CD4-positive, alpha-beta T cell (primary cell): Measurements from ENCODE around the gene PPP2R2C. TPM values are rescaled to one million over a fixed set of nuclear protein-coding genes. Genes with fewer than 3 reads are reported as not detected.

Source experiments
- ATAC-seq: fragments of 200-7000 bp; cut with Tn5 transposase; one replicate; pipeline ENCODE4 v1.10.0; 2022; ENCODE audit warnings: mild to moderate bottlenecking; ENCODE audit not compliant: poor library complexity
- CTCF ChIA-PET: fragments of 350-600 bp; sonication (Branson Sonifier 250); formaldehyde crosslinking; loops from one replicate; lab custom pipeline; 2021; ENCODE audit warnings: antibody characterized with exemption, inconsistent platforms; lab: Charles Lee
- POLR2A ChIA-PET: fragments of 350-600 bp; sonication (Branson Sonifier 250); formaldehyde crosslinking; loops from one replicate; lab custom pipeline; 2021; ENCODE audit warnings: antibody characterized with exemption, inconsistent platforms; lab: Charles Lee
- DNase-seq, 14 experiments: peaks; one replicate each; pipeline ENCODE4 v3.0.0-alpha.2; 2013 to 2020; ENCODE audit warnings: mixed read lengths in 2 of 14
- H3K27ac ChIP-seq, 2 donors: one replicate each; pipeline versions ENCODE4 v1.5.1 to v1.7.0; 2013; ENCODE audit warnings: low read length in 2 of 2, low read depth in 1 of 2, mild to moderate bottlenecking in 1 of 2
- H3K27me3 ChIP-seq, 2 experiments: 1 replicate in 1 of 2; 2 replicates in 1 of 2; pipeline versions ENCODE4 v1.6.1 to v1.7.0; 2013; ENCODE audit warnings: low read length in 2 of 2, control low read depth in 1 of 2, mild to moderate bottlenecking in 1 of 2, moderate library complexity in 1 of 2; ENCODE audit not compliant: insufficient read depth in 2 of 2, control insufficient read depth in 1 of 2
- H3K36me3 ChIP-seq: one replicate; pipeline ENCODE4 v1.6.1; 2013; ENCODE audit warnings: low read length, control low read depth; ENCODE audit not compliant: insufficient read depth
- H3K4me1 ChIP-seq: one replicate; pipeline ENCODE4 v1.6.1; 2013; ENCODE audit warnings: low read length, control low read depth; ENCODE audit not compliant: insufficient read depth
- H3K4me3 ChIP-seq: one replicate; pipeline ENCODE4 v1.5.1; 2013; ENCODE audit warnings: mild to moderate bottlenecking, low read length, moderate library complexity
- H3K9me3 ChIP-seq, 2 experiments: 1 replicate in 1 of 2; 2 replicates in 1 of 2; pipeline versions ENCODE4 v1.6.1 to v1.7.0; 2013; ENCODE audit warnings: low read length in 2 of 2, mild to moderate bottlenecking in 2 of 2, control low read depth in 1 of 2, moderate library complexity in 1 of 2; ENCODE audit not compliant: control insufficient read depth in 1 of 2, insufficient read depth in 1 of 2
- H3K27ac Mint-ChIP-seq: one replicate; pipeline ENCODE4 v1.8.0; 2020; ENCODE audit warnings: mixed read lengths
- H3K27me3 Mint-ChIP-seq: one replicate; pipeline ENCODE4 v1.8.0; 2021; ENCODE audit warnings: mixed read lengths
- H3K36me3 Mint-ChIP-seq: one replicate; pipeline ENCODE4 v1.8.0; 2021; ENCODE audit warnings: low read depth, mixed read lengths
- H3K4me1 Mint-ChIP-seq: one replicate; pipeline ENCODE4 v1.8.0; 2021; ENCODE audit warnings: low read depth, mixed read lengths
- H3K4me3 Mint-ChIP-seq: one replicate; pipeline ENCODE4 v1.8.0; 2020; ENCODE audit warnings: mild to moderate bottlenecking, mixed read lengths
- H3K9me3 Mint-ChIP-seq: one replicate; pipeline ENCODE4 v1.8.0; 2020; ENCODE audit warnings: mixed read lengths
- CTCF ChIP-seq: fragments of 200-600 bp; IDR thresholded peaks from one replicate; pipeline ENCODE4 v1.8.0; 2022; ENCODE audit warnings: antibody characterized with exemption, mild to moderate bottlenecking
- intact Hi-C, 2 experiments: fragments of 100-400 bp; cut with DNase I in 1 of 2; cut with micrococcal nuclease in 1 of 2; formaldehyde crosslinking; loops; one replicate each; pipeline versions ENCODE4 v1.15.1 to v1.9.0; 2023 to 2025; cut with DNase I, micrococcal nuclease
- total RNA-seq, 174 experiments: library from RNA in 2 of 174; stranded (reverse) in 2 of 174; gene quantifications; one replicate each; pipeline ENCODE4 v1.2.3 and lab custom pipeline; 2021 to 2026

The PPP2R2C gene
- total RNA-seq, 2 experiments from 2014 or later = not detected

GRCh38 chr4:6441202-6441582 is 31.2 kb downstream of the PPP2R2C start:
- H3K9me3 Mint-ChIP-seq = no peaks in the 10 kb centered on the region
- H3K27ac ChIP-seq = no peak overlapping the region
- ATAC-seq (no peak), DNase-seq (no peak)
- POLR2A ChIA-PET = no interaction called here
- no peaks in the 10 kb centered on the region for H3K4me1 Mint-ChIP-seq
- CTCF ChIA-PET = no interaction called here
- peaks cover 2 to 3% of the 10 kb centered on the region in 2 experiments for H3K27me3 ChIP-seq
- H3K9me3 ChIP-seq = peaks cover 0 to 20% of the 10 kb centered on the region in 2 experiments
- no peak for TF ChIP-seq CTCF
- H3K27ac Mint-ChIP-seq = no peak overlapping the region
- H3K27me3 Mint-ChIP-seq = peaks cover 18% of the 10 kb centered on the region
- H3K4me1 ChIP-seq = no peaks in the 10 kb centered on the region
- no peaks in the 10 kb centered on the region for H3K36me3 ChIP-seq
- intact Hi-C loops = no loop called here
- no peak overlapping the region for H3K4me3 Mint-ChIP-seq
- no peak overlapping the region for H3K4me3 ChIP-seq
- H3K36me3 Mint-ChIP-seq = no peaks in the 10 kb centered on the region

GRCh38 chr4:6440506-6441201 is 31.8 kb downstream of the PPP2R2C start:
- intact Hi-C loops = no loop called here
- no peak overlapping the region for H3K4me3 ChIP-seq
- H3K4me1 ChIP-seq = no peaks in the 10 kb centered on the region
- peaks cover 14% of the 10 kb centered on the region for H3K27me3 Mint-ChIP-seq
- CTCF ChIA-PET = no interaction called here
- H3K36me3 Mint-ChIP-seq = no peaks in the 10 kb centered on the region
- no peaks in the 10 kb centered on the region for H3K36me3 ChIP-seq
- DNase-seq (no peak), ATAC-seq (no peak)
- H3K27ac Mint-ChIP-seq = no peak overlapping the region
- H3K4me1 Mint-ChIP-seq = no peaks in the 10 kb centered on the region
- POLR2A ChIA-PET = no interaction called here
- peaks cover 3 to 20% of the 10 kb centered on the region in 2 experiments for H3K9me3 ChIP-seq
- H3K27me3 ChIP-seq = peaks cover 3 to 4% of the 10 kb centered on the region in 2 experiments
- H3K27ac ChIP-seq = no peak overlapping the region
- no peak for TF ChIP-seq CTCF
- H3K9me3 Mint-ChIP-seq = peaks cover 3% of the 10 kb centered on the region
- no peak overlapping the region for H3K4me3 Mint-ChIP-seq

- ChIA-PET CTCF (no interaction called here), POLR2A (no interaction called here)
- H3K36me3 ChIP-seq = no peaks in the 10 kb centered on the region
- H3K27ac Mint-ChIP-seq = no peak overlapping the region
- H3K4me3 Mint-ChIP-seq = no peak overlapping the region
- H3K27me3 ChIP-seq = peaks cover 3 to 4% of the 10 kb centered on the region in 2 experiments
- no peak for TF ChIP-seq CTCF
- no peak overlapping the region for H3K27ac ChIP-seq
- no peak for ATAC-seq
- H3K36me3 Mint-ChIP-seq = no peaks in the 10 kb centered on the region
- no peak overlapping the region for H3K4me3 ChIP-seq
- H3K9me3 Mint-ChIP-seq = peaks cover 7% of the 10 kb centered on the region
- intact Hi-C loops = no loop called here
- H3K27me3 Mint-ChIP-seq = peaks cover 9% of the 10 kb centered on the region
- DNase-seq = no peak
- peaks cover 15 to 20% of the 10 kb centered on the region in 2 experiments for H3K9me3 ChIP-seq
- no peaks in the 10 kb centered on the region for H3K4me1 Mint-ChIP-seq
- H3K4me1 ChIP-seq = no peaks in the 10 kb centered on the region
Observed at GRCh38 chr4:6439120-6439762, 33.2 kb downstream of the PPP2R2C start.
